GM18873 (cell line): ENCODE measurements around the gene MEA1.
"Not testable (repeated sequence)": the region's sequence is repeated elsewhere in the genome, so short reads cannot be mapped to it uniquely, and the experiment has no call there.

Experiments used
- ATAC-seq: cut with Tn5 transposase; IDR thresholded peaks from one replicate; pipeline ENCODE4 v1.9.1; 2021; ENCODE audit warnings: mild to moderate bottlenecking, moderate library complexity, moderate number of reproducible peaks; ENCODE audit not compliant: unreplicated experiment, low FRiP score

MEA1 gene

GRCh38 chr6:43013843-43014433 is at the start of gene MEA1, which contains the start of gene KLHDC3:
TSS of gene MEA1 (minus strand) at chr6:43013946. CDS start at chr6:43013813, 133 bp downstream.
TSS of gene KLHDC3 (plus strand) at chr6:43014249. CDS start at chr6:43017193, 2,944 bp downstream.
- peak; percentile 94 for ATAC-seq

- ATAC-seq, result no peak
Observed at GRCh38 chr6:43062818-43063217, 49.1 kb upstream of the MEA1 start.

- ATAC-seq, result no peak
Observed at GRCh38 chr6:43061861-43062260, 48.1 kb upstream of the MEA1 start.

GRCh38 chr6:43060755-43061633 is 47.2 kb upstream of the MEA1 start:
- ATAC-seq, result no peak

- no peak for ATAC-seq
Observed at GRCh38 chr6:43060034-43060754, 46.4 kb upstream of the MEA1 start.

- peak; percentile 92 for ATAC-seq
Observed at GRCh38 chr6:43059168-43060033, 45.7 kb upstream of the MEA1 start, which contains the start of the genes KLC4 and MRPL2. TSS of gene KLC4 (plus strand) at chr6:43059631. CDS start at chr6:43061336, 1,705 bp downstream. TSS of gene MRPL2 (minus strand) at chr6:43059434. CDS start at chr6:43059381, 53 bp downstream.

- ATAC-seq, result no peak
Observed at GRCh38 chr6:43058531-43058930, 44.8 kb upstream of the MEA1 start.

GRCh38 chr6:43055966-43056365 is 42.2 kb upstream of the MEA1 start:
- no peak for ATAC-seq

GRCh38 chr6:43054206-43054943 is 40.6 kb upstream of the MEA1 start:
- no peak for ATAC-seq

GRCh38 chr6:43053545-43054205 is 39.9 kb upstream of the MEA1 start, which contains the start of gene CUL7:
TSS of gene CUL7 (minus strand) at chr6:43053851. CDS start at chr6:43052788, 1,063 bp downstream.
- ATAC-seq, result peak; percentile 48

- ATAC-seq, result no peak
Observed at GRCh38 chr6:43052842-43053544, 39.2 kb upstream of the MEA1 start.

- ATAC-seq, result no peak
Observed at GRCh38 chr6:43052225-43052841, 38.6 kb upstream of the MEA1 start.

- ATAC-seq, result no peak
Observed at GRCh38 chr6:43050981-43051380, 37.2 kb upstream of the MEA1 start.

GRCh38 chr6:43047998-43048397 is 34.3 kb upstream of the MEA1 start:
- no peak for ATAC-seq

GRCh38 chr6:43045371-43045930 is 31.7 kb upstream of the MEA1 start:
- ATAC-seq, result no peak

GRCh38 chr6:43043310-43043709 is 29.6 kb upstream of the MEA1 start:
- ATAC-seq, result no peak

- ATAC-seq, result not testable (repeated sequence)
Observed at GRCh38 chr6:43041475-43041874, 27.7 kb upstream of the MEA1 start.
